HepG2 (cell line): ENCODE measurements around the gene SIMC1. TPM values are rescaled to one million over a fixed set of nuclear protein-coding genes. Genes with fewer than 3 reads are reported as not detected.

Experiments used
- ATAC-seq: fragments of 200-7000 bp; cut with Tn5 transposase; 3 replicates; pipeline ENCODE4 v1.9.1; 2020; ENCODE audit warnings: mild to moderate bottlenecking, moderate library complexity
- BruUV-seq: library from RNA; stranded (reverse); fragments of 400-500 nt; replicated peaks from 2 replicates; lab custom pipeline; 2021; lab: Mats Ljungman, UMichigan
- CTCF ChIA-PET: fragments of 300-600 bp; formaldehyde crosslinking; extraction: SDS; loops from one replicate; lab custom pipeline; 2021; ENCODE audit warnings: low total read pairs, inconsistent platforms, low intra/inter-chr PET ratio; lab: Yijun Ruan, JAX
- POLR2A ChIA-PET: fragments of 350-600 bp; sonication (Branson Sonifier 250); formaldehyde crosslinking; loops from one replicate; lab custom pipeline; 2020; ENCODE audit warnings: antibody characterized with exemption, inconsistent platforms; lab: Yijun Ruan, JAX
- DNase-seq: peaks from one replicate; pipeline ENCODE4 v3.0.0-alpha.2; 2015; ENCODE audit warnings: low spot score
- FAIRE-seq: peaks from 3 replicates; lab custom pipeline; 2011; peaks lifted over from hg19 to GRCh38; lab: Jason Lieb, UNC
- H2AFZ ChIP-seq: one replicate; pipeline ENCODE4 v1.6.1; 2011; ENCODE audit warnings: low read length, inconsistent platforms
- H3K27ac ChIP-seq: fragments of 300-600 bp; 3 replicates; pipeline ENCODE4 v1.8.0; 2011; ENCODE audit warnings: mixed run types, mild to moderate bottlenecking, mixed read lengths, low read length, inconsistent platforms; ENCODE audit not compliant: insufficient read depth; ENCODE audit errors: extremely low read length
- H3K27me3 ChIP-seq, 2 experiments: fragments of 200-600 bp in 1 of 2; 2 replicates in 1 of 2; 3 replicates in 1 of 2; pipeline versions ENCODE4 v1.6.0 to v1.8.0; 2011; ENCODE audit warnings: low read length in 2 of 2, mild to moderate bottlenecking in 2 of 2, moderate library complexity in 2 of 2, inconsistent platforms in 1 of 2; ENCODE audit not compliant: insufficient read depth in 2 of 2, control insufficient read depth in 1 of 2
- H3K36me3 ChIP-seq, 2 experiments: fragments of 200-600 bp in 1 of 2; replicated peaks in 1 of 2; 2 replicates in 1 of 2; 3 replicates in 1 of 2; pipeline versions ENCODE4 v1.5.1 to v1.8.0; 2011; ENCODE audit warnings: low read length in 2 of 2, inconsistent platforms in 1 of 2; ENCODE audit not compliant: insufficient read depth in 2 of 2, control insufficient read depth in 1 of 2
- H3K4me1 ChIP-seq: 2 replicates; pipeline ENCODE4 v1.5.1; 2012; ENCODE audit warnings: low read length, inconsistent platforms; ENCODE audit not compliant: insufficient read depth
- H3K4me2 ChIP-seq: 2 replicates; pipeline ENCODE4 v1.6.0; 2011; ENCODE audit warnings: low read depth, low read length, inconsistent platforms
- H3K4me3 ChIP-seq, 3 experiments: fragments of 200-600 bp in 1 of 3; sonication (generic), shearing (Covaris generic) in 1 of 3; replicated peaks in 1 of 3; 2 replicates each; pipeline ENCODE4 v1.5.1; 2011 to 2016; ENCODE audit warnings: low read length in 3 of 3, inconsistent platforms in 2 of 3, low read depth in 2 of 3, mild to moderate bottlenecking in 2 of 3, control low read depth in 1 of 3, mixed read lengths in 1 of 3; ENCODE audit not compliant: insufficient read depth in 1 of 3
- H3K79me2 ChIP-seq: one replicate; pipeline ENCODE4 v1.6.1; 2011; ENCODE audit warnings: low read length, inconsistent platforms; ENCODE audit not compliant: insufficient read depth
- H3K9ac ChIP-seq: 2 replicates; pipeline ENCODE4 v1.6.0; 2011; ENCODE audit warnings: mild to moderate bottlenecking, low read depth, low read length, inconsistent platforms; ENCODE audit not compliant: insufficient read depth
- H3K9me3 ChIP-seq: 2 replicates; pipeline ENCODE4 v1.5.1; 2012; ENCODE audit warnings: mild to moderate bottlenecking, low read length
- H4K20me1 ChIP-seq: 2 replicates; pipeline ENCODE4 v1.6.0; 2011; ENCODE audit warnings: inconsistent platforms, mild to moderate bottlenecking, low read length, moderate library complexity; ENCODE audit not compliant: insufficient read depth
- ATM ChIP-seq: fragments of 450-650 bp; IDR thresholded peaks from 2 replicates; pipeline ENCODE4 v1.7.1; 2017; ENCODE audit warnings: mild to moderate bottlenecking, borderline replicate concordance
- FOXJ3 ChIP-seq: sonication (generic); formaldehyde crosslinking; IDR thresholded peaks from 2 replicates; pipeline ENCODE4 v1.4.0; 2020; ENCODE audit warnings: missing genetic modification reagents, mild to moderate bottlenecking, borderline replicate concordance
- GLMP ChIP-seq: sonication (generic); formaldehyde crosslinking; IDR thresholded peaks from 2 replicates; pipeline ENCODE4 v1.9.0; 2021; ENCODE audit warnings: missing genetic modification reagents, mild to moderate bottlenecking, borderline replicate concordance
- HNF1B ChIP-seq: sonication (generic); formaldehyde crosslinking; IDR thresholded peaks from 2 replicates; pipeline ENCODE4 v1.5.1; 2020; ENCODE audit warnings: mild to moderate bottlenecking, moderate library complexity, missing genetic modification reagents
- KDM5A ChIP-seq: fragments of 200-600 bp; sonication (generic); IDR thresholded peaks from 2 replicates; pipeline ENCODE4 v1.7.0; 2018; ENCODE audit warnings: antibody characterized with exemption, mild to moderate bottlenecking, low read length, borderline replicate concordance
- MIER2 ChIP-seq: IDR thresholded peaks from 2 replicates; pipeline ENCODE4 v1.6.1; 2016; ENCODE audit warnings: missing biosample characterization, missing genetic modification reagents
- MTERF4 ChIP-seq: sonication (generic); formaldehyde crosslinking; IDR thresholded peaks from 2 replicates; pipeline ENCODE4 v1.8.0; 2023; ENCODE audit warnings: mild to moderate bottlenecking, missing genetic modification reagents
- NAIF1 ChIP-seq: sonication (generic); formaldehyde crosslinking; IDR thresholded peaks from 2 replicates; pipeline ENCODE4 v1.5.0; 2020; ENCODE audit warnings: mild to moderate bottlenecking, missing genetic modification reagents, borderline replicate concordance
- NCOA2 ChIP-seq: sonication (generic); formaldehyde crosslinking; IDR thresholded peaks from 2 replicates; pipeline ENCODE4 v1.8.0; 2022; ENCODE audit warnings: inconsistent platforms
- NR2C2 ChIP-seq: sonication (generic); formaldehyde crosslinking; IDR thresholded peaks from 2 replicates; pipeline ENCODE4 v1.4.0; 2020; ENCODE audit warnings: missing genetic modification reagents, mild to moderate bottlenecking, moderate library complexity, borderline replicate concordance
- RAD51 ChIP-seq: fragments of 450-650 bp; IDR thresholded peaks from 2 replicates; pipeline ENCODE4 v1.6.1; 2016; ENCODE audit warnings: borderline replicate concordance
- SIX4 ChIP-seq: sonication (generic); formaldehyde crosslinking; IDR thresholded peaks from 2 replicates; pipeline ENCODE4 v1.4.0; 2020; ENCODE audit warnings: missing genetic modification reagents
- SOX6 ChIP-seq, 2 experiments: fragments of 450-650 bp in 1 of 2; sonication (generic) in 1 of 2; formaldehyde crosslinking in 1 of 2; IDR thresholded peaks; 2 replicates each; pipeline versions ENCODE4 v1.4.0 to v1.6.1; 2017 to 2020; ENCODE audit warnings: antibody characterized with exemption in 1 of 2, mild to moderate bottlenecking in 1 of 2, missing genetic modification reagents in 1 of 2
- SPEN ChIP-seq: sonication (generic); formaldehyde crosslinking; IDR thresholded peaks from 2 replicates; pipeline ENCODE4 v1.5.1; 2020; ENCODE audit warnings: low read depth, mild to moderate bottlenecking, missing genetic modification reagents
- SRSF1 ChIP-seq: fragments of 200-400 bp; formaldehyde crosslinking; optimal IDR thresholded peaks from 2 replicates; pipeline ENCODE3; 2017; ENCODE audit warnings: mild to moderate bottlenecking, low read depth, low read length, moderate library complexity
- ZFYVE20 ChIP-seq: sonication (generic); formaldehyde crosslinking; IDR thresholded peaks from 2 replicates; pipeline ENCODE4 v1.8.0; 2023; ENCODE audit warnings: low read depth, mild to moderate bottlenecking, moderate library complexity, missing genetic modification reagents, borderline replicate concordance
- ZNF280D ChIP-seq: sonication (generic); formaldehyde crosslinking; IDR thresholded peaks from 2 replicates; pipeline ENCODE4 v1.5.1; 2020; ENCODE audit warnings: mild to moderate bottlenecking, missing genetic modification reagents
- ZNF383 ChIP-seq: sonication (generic); formaldehyde crosslinking; IDR thresholded peaks from 2 replicates; pipeline ENCODE4 v1.4.0; 2020; ENCODE audit warnings: missing genetic modification reagents, mild to moderate bottlenecking, borderline replicate concordance
- ZNF430 ChIP-seq: sonication (generic); formaldehyde crosslinking; IDR thresholded peaks from 2 replicates; pipeline ENCODE4 v1.9.0; 2021; ENCODE audit warnings: mild to moderate bottlenecking, missing genetic modification reagents
- WGBS: methylation state at CpG from one replicate; pipeline ENCODE4 v1.1.6; 2017; ENCODE audit warnings: low lambda C conversion rate; 5-methylcytosine and 5-hydroxymethylcytosine counted together
- in situ Hi-C: cut with HindIII; loops from 2 replicates; pipeline ENCODE4 v1.10.0; 2017; ENCODE audit warnings: low pct_unique_long_range_greater_than_20kb; ENCODE audit not compliant: extremely low pct_ligation_motif_present
- intact Hi-C: fragments of 100-400 bp; cut with micrococcal nuclease; formaldehyde crosslinking; loops from one replicate; pipeline ENCODE4 v1.10.0; 2022; ENCODE audit not compliant: unreplicated experiment
- polyA plus RNA-seq, 8 experiments: library from polyadenylated mRNA; depleted of rRNA in 3 of 8; stranded (reverse) in 7 of 8; unstranded in 1 of 8; fragments of >200 nt; fragmentation: Illumina TruSeq in 4 of 8; extraction: Trizol in 4 of 8; gene quantifications; 2 replicates each; pipeline versions ENCODE4 v1.2.1 to v1.2.3, GENCODE V29; 2011 to 2016; ENCODE audit warnings: low read depth in 4 of 8, missing spikeins in 1 of 8, mixed read lengths in 1 of 8; ENCODE audit not compliant: insufficient read depth in 1 of 8
- total RNA-seq, 5 experiments: library from RNA; depleted of rRNA; stranded (reverse); fragments of >200 nt; fragmentation: Illumina TruSeq; extraction: Trizol; gene quantifications; 2 replicates each; pipeline ENCODE4 v1.2.3, GENCODE V29; 2016; ENCODE audit warnings: low read depth in 1 of 5

Gene SIMC1
- total and polyA plus RNA-seq, 2 of the 13 experiments (the other 11 are each of a cell fraction or from before 2014, with no cell fraction given), result 5.4 to 6.8 TPM

- no peak overlapping the region for H3K4me2 ChIP-seq
- ATAC-seq (no peak), FAIRE-seq (no peak), DNase-seq (no peak)
- intact Hi-C loops (no loop called here), in situ Hi-C loops (no loop called here)
- H3K27me3 ChIP-seq, result peaks cover 2 to 14% of the 10 kb centered on the region in 2 experiments; a peak in 1 of 5 replicates
- BruUV-seq, result no TSS peak
- no peaks in the 10 kb centered on the region for H3K79me2 ChIP-seq
- no peaks in the 10 kb centered on the region for H3K36me3 ChIP-seq
- H3K27ac ChIP-seq, result no peak overlapping the region
- H3K4me3 ChIP-seq, result no peak overlapping the region
- 50% methylated on average over 7 of the region's 7 CpGs for WGBS
- CTCF ChIA-PET, result no interaction called here
- peaks cover 12% of the 10 kb centered on the region for H3K4me1 ChIP-seq
- no peak overlapping the region for H2AFZ ChIP-seq
- POLR2A ChIA-PET, result no interaction called here
- no peaks in the 10 kb centered on the region for H3K9me3 ChIP-seq
- H4K20me1 ChIP-seq, result no peaks in the 10 kb centered on the region
- no peak overlapping the region for H3K9ac ChIP-seq
- TF ChIP-seq RAD51 (no peak), NR2C2 (no peak), ATM (no peak), FOXJ3 (CRISPR knock-in tag) (no peak), ZNF430 (CRISPR knock-in tag) (no peak), SPEN (CRISPR knock-in tag) (no peak), MTERF4 (CRISPR knock-in tag) (no peak), ZNF280D (CRISPR knock-in tag) (no peak), GLMP (CRISPR knock-in tag) (no peak), ZFYVE20 (CRISPR knock-in tag) (no peak), NAIF1 (no peak), SOX6 (IDR thresholded peaks at IDR 0.05) (no peak), SOX6 (CRISPR knock-in tag; IDR thresholded peaks at IDR 0.05) (no peak), SIX4 (CRISPR knock-in tag) (no peak), MIER2 (CRISPR knock-in tag) (no peak), NCOA2 (CRISPR knock-in tag) (no peak), KDM5A (no peak), SRSF1 (no peak), HNF1B (CRISPR knock-in tag) (no peak), ZNF383 (CRISPR knock-in tag) (no peak)
These were observed 48.4 kb upstream of the SIMC1 start for GRCh38 chr5:176189857-176190256.
